Caco-2 (cell line): ENCODE data around the gene LYPD5. TPM values are rescaled to one million over a fixed set of nuclear protein-coding genes. Genes with fewer than 3 reads are reported as not detected.
A peak's percentile ranks its signal among the peaks of the same experiment; 100 is the strongest.
"Not testable (repeated sequence)": the region's sequence is repeated elsewhere in the genome, so short reads cannot be mapped to it uniquely, and the experiment has no call there.

Experiments used
- BruUV-seq: library from RNA; stranded (reverse); fragments of 400-500 nt; replicated peaks from 2 replicates; lab custom pipeline; 2021; lab: Mats Ljungman, UMichigan
- CTCF ChIA-PET: fragments of 300-600 bp; sonication (Branson Sonifier 250); formaldehyde crosslinking; loops from one replicate; lab custom pipeline; 2022; ENCODE audit warnings: antibody characterized with exemption; lab: Charles Lee
- POLR2A ChIA-PET: fragments of 300-600 bp; sonication (Branson Sonifier 250); formaldehyde crosslinking; loops from one replicate; lab custom pipeline; 2022; ENCODE audit warnings: antibody characterized with exemption; lab: Charles Lee
- DNase-seq, 2 experiments: peaks; one replicate each; pipeline versions ENCODE4 v3.0.0 to v3.0.0-alpha.2; 2020 to 2022
- H3K27me3 ChIP-seq: replicated peaks from 2 replicates; pipeline ENCODE4 v1.6.0; 2011; ENCODE audit warnings: low read length; ENCODE audit not compliant: control insufficient read depth, insufficient read depth
- H3K36me3 ChIP-seq: 2 replicates; pipeline ENCODE4 v1.5.1; 2011; ENCODE audit warnings: low read length; ENCODE audit not compliant: control insufficient read depth, insufficient read depth
- H3K4me1 ChIP-seq: fragments of 250-450 bp; sonication (Bioruptor Pico); 2 replicates; pipeline ENCODE4 v1.5.1; 2020; ENCODE audit warnings: mild to moderate bottlenecking
- H3K4me3 ChIP-seq: 2 replicates; pipeline ENCODE4 v1.5.1; 2011; ENCODE audit warnings: low read depth, mild to moderate bottlenecking, control low read depth, low read length
- H3K9me3 ChIP-seq: fragments of 250-450 bp; sonication (Bioruptor Pico); 2 replicates; pipeline ENCODE4 v1.5.1; 2020; ENCODE audit warnings: mild to moderate bottlenecking, moderate library complexity
- H3K27ac Mint-ChIP-seq: one replicate; pipeline ENCODE4 v1.8.0; 2022; ENCODE audit warnings: mixed read lengths; ENCODE audit not compliant: unreplicated experiment
- H3K27me3 Mint-ChIP-seq: one replicate; pipeline ENCODE4 v1.8.0; 2022; ENCODE audit warnings: mixed read lengths; ENCODE audit not compliant: insufficient read depth, unreplicated experiment
- H3K36me3 Mint-ChIP-seq: one replicate; pipeline ENCODE4 v1.8.0; 2022; ENCODE audit warnings: mild to moderate bottlenecking, mixed read lengths; ENCODE audit not compliant: insufficient read depth, unreplicated experiment
- H3K4me1 Mint-ChIP-seq: one replicate; pipeline ENCODE4 v1.8.0; 2022; ENCODE audit warnings: low read depth, mixed read lengths; ENCODE audit not compliant: unreplicated experiment
- H3K4me3 Mint-ChIP-seq: one replicate; pipeline ENCODE4 v1.8.0; 2022; ENCODE audit warnings: mild to moderate bottlenecking, moderate library complexity, mixed read lengths; ENCODE audit not compliant: unreplicated experiment
- H3K9me3 Mint-ChIP-seq: one replicate; pipeline ENCODE4 v1.8.0; 2022; ENCODE audit warnings: mixed read lengths; ENCODE audit not compliant: unreplicated experiment
- intact Hi-C: fragments of 100-400 bp; cut with micrococcal nuclease; formaldehyde crosslinking; loops from one replicate; pipeline ENCODE4 v1.10.0; 2022; ENCODE audit not compliant: unreplicated experiment
- total RNA-seq: library from RNA; stranded (reverse); gene quantifications from 2 replicates; pipeline ENCODE4 v1.2.3, GENCODE V29; 2022
- TF ChIP-seq, protein P1 (sequence below), 2 experiments: fragments of 200-600 bp in 1 of 2; IDR thresholded peaks; 1 replicate in 1 of 2; 2 replicates in 1 of 2; pipeline versions ENCODE4 v1.5.1 to v1.8.0; 2011 to 2022; ENCODE audit warnings: antibody characterized with exemption in 1 of 2, control low read depth in 1 of 2, inconsistent platforms in 1 of 2, low read depth in 1 of 2, low read length in 1 of 2, mild to moderate bottlenecking in 1 of 2, moderate library complexity in 1 of 2; ENCODE audit not compliant: insufficient read depth in 1 of 2, severe bottlenecking in 1 of 2, unreplicated experiment in 1 of 2

The LYPD5 gene
- total RNA-seq, 1 experiment from 2014 or later, result 0.95 TPM

DNA sequence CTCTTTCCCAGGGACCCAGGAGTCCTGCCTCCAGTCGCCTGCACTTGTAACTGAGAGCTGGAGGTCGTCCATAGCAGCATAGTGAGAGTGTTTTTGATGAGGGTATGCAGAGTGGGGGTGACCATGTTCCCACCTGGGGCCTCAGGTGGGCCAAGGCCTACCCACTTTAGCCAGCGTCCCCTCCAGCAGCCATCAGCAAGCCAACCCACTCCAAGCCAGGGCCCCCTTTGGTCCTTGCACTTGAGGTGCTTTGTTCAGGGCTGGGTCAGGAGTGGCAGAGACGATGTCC is 35.5 kb downstream of the LYPD5 start:
- POLR2A ChIA-PET, result no interaction called here
- no peak overlapping the region for H3K4me3 ChIP-seq
- no peak overlapping the region for H3K4me3 Mint-ChIP-seq
- DNase-seq, result no peak
- H3K27me3 Mint-ChIP-seq, result no peaks in the 10 kb centered on the region
- CTCF ChIA-PET, result interaction anchor here (1.0 to 1.6 kb wide), 5 partner anchors 11 to 98 kb away, joined by 3 to 6 read pairs (median 4); partner anchors contain the start of gene ZNF283
- no peaks in the 10 kb centered on the region for H3K9me3 Mint-ChIP-seq
- BruUV-seq, result no TSS peak
- H3K36me3 Mint-ChIP-seq, result peaks cover 11% of the 10 kb centered on the region
- H3K4me1 ChIP-seq, result peaks cover 5% of the 10 kb centered on the region; the same call in 1 of the 2 replicates
- H3K4me1 Mint-ChIP-seq, result peaks cover 19% of the 10 kb centered on the region
- H3K27me3 ChIP-seq, result no peaks in the 10 kb centered on the region
- peak overlapping the region; percentile 68 for H3K27ac Mint-ChIP-seq
- H3K9me3 ChIP-seq, result no peaks in the 10 kb centered on the region
- TF ChIP-seq, protein P1, sequence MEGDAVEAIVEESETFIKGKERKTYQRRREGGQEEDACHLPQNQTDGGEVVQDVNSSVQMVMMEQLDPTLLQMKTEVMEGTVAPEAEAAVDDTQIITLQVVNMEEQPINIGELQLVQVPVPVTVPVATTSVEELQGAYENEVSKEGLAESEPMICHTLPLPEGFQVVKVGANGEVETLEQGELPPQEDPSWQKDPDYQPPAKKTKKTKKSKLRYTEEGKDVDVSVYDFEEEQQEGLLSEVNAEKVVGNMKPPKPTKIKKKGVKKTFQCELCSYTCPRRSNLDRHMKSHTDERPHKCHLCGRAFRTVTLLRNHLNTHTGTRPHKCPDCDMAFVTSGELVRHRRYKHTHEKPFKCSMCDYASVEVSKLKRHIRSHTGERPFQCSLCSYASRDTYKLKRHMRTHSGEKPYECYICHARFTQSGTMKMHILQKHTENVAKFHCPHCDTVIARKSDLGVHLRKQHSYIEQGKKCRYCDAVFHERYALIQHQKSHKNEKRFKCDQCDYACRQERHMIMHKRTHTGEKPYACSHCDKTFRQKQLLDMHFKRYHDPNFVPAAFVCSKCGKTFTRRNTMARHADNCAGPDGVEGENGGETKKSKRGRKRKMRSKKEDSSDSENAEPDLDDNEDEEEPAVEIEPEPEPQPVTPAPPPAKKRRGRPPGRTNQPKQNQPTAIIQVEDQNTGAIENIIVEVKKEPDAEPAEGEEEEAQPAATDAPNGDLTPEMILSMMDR (IDR thresholded peaks at IDR 0.05; ENCODE audit: insufficient read depth in 1 of 2, low read depth in 1 of 2, low read length in 1 of 2, severe bottlenecking in 1 of 2, unreplicated experiment in 1 of 2), result no peak
- H3K36me3 ChIP-seq, result peaks cover 1% of the 10 kb centered on the region; the same call in 1 of the 2 replicates
- intact Hi-C loops, result loop anchor here (1.0 kb wide), 1 partner anchor 19 kb away; no protein-coding TSS in a partner anchor

- TF ChIP-seq, protein P1 (IDR thresholded peaks at IDR 0.05; ENCODE audit: insufficient read depth in 1 of 2, low read depth in 1 of 2, low read length in 1 of 2, severe bottlenecking in 1 of 2, unreplicated experiment in 1 of 2), result no peak
- no peaks in the 10 kb centered on the region for H3K27me3 Mint-ChIP-seq
- Histone ChIP-seq H3K27me3 (no peaks in the 10 kb centered on the region), H3K4me1 (peaks cover 5% of the 10 kb centered on the region; the same call in 1 of the 2 replicates), H3K4me3 (no peak overlapping the region), H3K36me3 (peaks cover 1% of the 10 kb centered on the region; the same call in 1 of the 2 replicates), H3K9me3 (no peaks in the 10 kb centered on the region)
- POLR2A ChIA-PET, result no interaction called here
- intact Hi-C loops, result no loop called here
- peaks cover 11% of the 10 kb centered on the region for H3K36me3 Mint-ChIP-seq
- CTCF ChIA-PET, result interaction anchor here (1.0 to 1.6 kb wide), 2 partner anchors 20 to 62 kb away, joined by 3 to 6 read pairs; partner anchors contain the start of gene ZNF283
- BruUV-seq, result no TSS peak
- no peak overlapping the region for H3K4me3 Mint-ChIP-seq
- no peaks in the 10 kb centered on the region for H3K9me3 Mint-ChIP-seq
- peak; percentile 30 to 61 for DNase-seq
- peak overlapping the region; percentile 36 for H3K27ac Mint-ChIP-seq
- H3K4me1 Mint-ChIP-seq, result peaks cover 19% of the 10 kb centered on the region
Observed at GRCh38 chr19:43765109-43765876, 37.0 kb downstream of the LYPD5 start.

DNA sequence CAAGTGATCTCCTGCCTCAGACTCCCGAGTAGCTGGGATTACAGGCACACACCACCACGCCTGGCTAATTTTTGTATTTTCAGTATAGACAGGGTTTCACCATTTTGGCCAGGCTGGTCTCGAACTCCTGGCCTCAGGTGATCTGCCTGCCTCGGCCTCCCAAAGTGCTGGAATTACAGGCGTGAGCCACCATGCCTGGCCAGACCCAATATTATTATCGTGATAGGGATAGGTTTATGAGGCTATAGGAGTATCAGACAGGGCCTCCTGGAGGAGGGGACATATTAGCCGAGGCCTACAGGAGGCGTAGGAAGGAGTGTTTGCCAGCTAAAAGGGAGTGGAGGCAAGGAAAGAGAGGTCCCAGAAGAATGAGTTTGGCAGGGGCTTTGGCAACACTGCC is 37.6 kb downstream of the LYPD5 start:
- H3K9me3 ChIP-seq, H3K27me3 ChIP-seq, POLR2A ChIA-PET, H3K9me3 Mint-ChIP-seq, H3K4me3 Mint-ChIP-seq, BruUV-seq, DNase-seq, intact Hi-C loops, H3K4me1 ChIP-seq, H3K27ac Mint-ChIP-seq, H3K36me3 ChIP-seq, H3K4me3 ChIP-seq, H3K27me3 Mint-ChIP-seq: not testable (repeated sequence)
- peaks cover 19% of the 10 kb centered on the region for H3K4me1 Mint-ChIP-seq
- H3K36me3 Mint-ChIP-seq, result peaks cover 11% of the 10 kb centered on the region
- CTCF ChIA-PET, result interaction anchor here (1.0 kb wide), 1 partner anchor 19 kb away, joined by 3 read pairs; no protein-coding TSS in a partner anchor
